Activated T-helper 2 cell treated with anti-CD3 and anti-CD28 coated beads, Interferon-gamma antibody, Interleukin-2, Interleukin-4, amounts not matched to agents 10 μg/mL and 5 μg/mL and 100 μg/mL, durations not matched to agents 14 hours and 24 hours and 36 hours (primary cell): Measurements from ENCODE around the gene CDH10. TPM values are rescaled to one million over a fixed set of nuclear protein-coding genes. Genes with fewer than 3 reads are reported as not detected.

Experiments
- DNase-seq: peaks from one replicate; pipeline ENCODE4 v3.0.0; 2021; ENCODE audit warnings: low spot score
- H3K27ac Mint-ChIP-seq: one replicate; pipeline ENCODE4 v1.8.0; 2021; ENCODE audit warnings: mixed read lengths
- H3K27me3 Mint-ChIP-seq: one replicate; pipeline ENCODE4 v1.8.0; 2021; ENCODE audit warnings: low read depth, mixed read lengths
- H3K36me3 Mint-ChIP-seq: one replicate; pipeline ENCODE4 v1.8.0; 2021; ENCODE audit warnings: low read depth, mixed read lengths
- H3K4me1 Mint-ChIP-seq: one replicate; pipeline ENCODE4 v1.8.0; 2021; ENCODE audit warnings: low read depth, mixed read lengths
- H3K4me3 Mint-ChIP-seq: one replicate; pipeline ENCODE4 v1.8.0; 2021; ENCODE audit warnings: low read depth, mild to moderate bottlenecking, moderate library complexity, mixed read lengths
- H3K9me3 Mint-ChIP-seq: one replicate; pipeline ENCODE4 v1.8.0; 2021; ENCODE audit warnings: mixed read lengths
- intact Hi-C: fragments of 100-400 bp; cut with micrococcal nuclease; formaldehyde crosslinking; loops from one replicate; pipeline ENCODE4 v1.15.1; 2023
- total RNA-seq: library from RNA; stranded (reverse); gene quantifications from 2 replicates; pipeline ENCODE4 v1.2.3, GENCODE V29; 2022

The CDH10 gene
- total RNA-seq, 1 donor from 2014 or later: not detected

- no peak for DNase-seq
- Mint-ChIP-seq H3K9me3 (peaks cover 22% of the 10 kb centered on the region), H3K27me3 (no peaks in the 10 kb centered on the region), H3K36me3 (no peaks in the 10 kb centered on the region), H3K4me3 (no peak overlapping the region), H3K27ac (no peak overlapping the region), H3K4me1 (no peaks in the 10 kb centered on the region)
- intact Hi-C loops: no loop called here
These were observed 139.5 kb downstream of the CDH10 start for GRCh38 chr5:24505258-24505657.

DNA sequence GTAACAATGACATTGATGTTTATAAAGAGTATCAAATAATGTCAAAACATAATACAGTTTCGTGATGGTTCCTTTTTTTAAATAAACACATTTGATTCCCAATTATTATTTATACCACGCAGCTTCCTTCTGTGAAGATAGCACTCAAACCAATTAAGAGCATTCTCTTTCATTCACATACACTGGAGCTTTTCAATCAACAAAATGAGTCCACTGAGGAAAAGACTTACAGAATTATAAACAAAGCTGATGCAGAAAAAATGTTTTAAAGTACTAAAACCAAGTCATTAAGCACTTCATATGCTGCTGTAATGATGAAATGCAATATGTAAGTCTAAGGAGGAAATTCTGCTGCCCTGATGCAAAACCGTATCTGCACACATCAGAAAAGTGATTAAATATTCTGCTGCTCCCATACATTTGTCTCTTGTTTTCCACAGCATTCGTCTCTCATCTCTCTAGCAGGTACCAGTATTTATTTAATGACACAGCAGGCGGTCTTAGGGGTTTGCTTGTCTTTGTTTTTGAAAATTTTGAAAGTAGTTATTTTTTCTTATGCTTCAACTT lies 147.1 kb downstream of the CDH10 start:
- no peaks in the 10 kb centered on the region for H3K27me3 Mint-ChIP-seq
- H3K4me1 Mint-ChIP-seq: no peaks in the 10 kb centered on the region
- no peak overlapping the region for H3K27ac Mint-ChIP-seq
- DNase-seq: no peak
- H3K4me3 Mint-ChIP-seq: no peak overlapping the region
- H3K36me3 Mint-ChIP-seq: no peaks in the 10 kb centered on the region
- peaks cover 33% of the 10 kb centered on the region for H3K9me3 Mint-ChIP-seq
- intact Hi-C loops: no loop called here

DNA sequence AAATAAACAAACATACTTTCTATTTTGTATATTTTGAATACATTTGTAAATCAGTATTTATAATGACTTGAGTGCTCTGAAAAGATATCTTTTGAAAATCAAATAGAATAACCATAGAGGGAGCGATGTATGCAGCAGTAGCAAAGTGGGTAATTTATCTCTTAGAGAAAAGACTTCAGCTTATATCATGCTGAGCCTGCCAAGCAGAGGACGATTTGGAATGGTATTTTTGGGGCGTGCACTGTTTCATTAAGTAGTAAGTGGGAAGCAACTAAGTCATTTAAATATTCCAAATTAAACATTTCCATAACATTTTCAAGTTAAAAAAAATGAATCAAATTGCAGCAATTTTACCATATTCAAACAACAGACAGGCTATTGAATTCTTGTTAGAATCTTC lies 147.6 kb downstream of the CDH10 start:
- intact Hi-C loops: no loop called here
- Mint-ChIP-seq H3K4me3 (no peak overlapping the region), H3K27ac (no peak overlapping the region), H3K36me3 (no peaks in the 10 kb centered on the region), H3K9me3 (peaks cover 39% of the 10 kb centered on the region), H3K27me3 (no peaks in the 10 kb centered on the region), H3K4me1 (no peaks in the 10 kb centered on the region)
- no peak for DNase-seq

DNA sequence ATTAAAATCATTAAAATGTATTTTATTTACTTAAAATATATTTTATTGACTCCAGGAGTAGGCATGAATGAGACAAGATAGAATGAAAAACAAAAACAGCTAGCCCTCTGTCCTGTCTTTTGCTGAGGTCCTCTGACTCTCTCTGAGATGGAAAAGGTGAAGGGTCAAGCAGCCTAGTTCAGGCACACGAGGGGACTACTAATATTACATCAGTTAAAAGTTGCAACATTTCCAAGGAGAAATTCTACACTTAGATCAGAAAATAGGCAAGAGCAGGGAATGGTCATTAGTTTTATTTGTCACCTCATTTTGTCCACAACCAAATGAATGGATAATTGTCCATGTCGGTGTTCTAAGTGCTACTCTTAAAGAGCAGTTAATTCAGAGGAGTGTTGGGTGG lies 148.5 kb downstream of the CDH10 start:
- Mint-ChIP-seq H3K9me3 (peaks cover 32% of the 10 kb centered on the region), H3K27me3 (no peaks in the 10 kb centered on the region), H3K27ac (no peak overlapping the region), H3K4me1 (no peaks in the 10 kb centered on the region), H3K36me3 (no peaks in the 10 kb centered on the region), H3K4me3 (no peak overlapping the region)
- no peak for DNase-seq
- intact Hi-C loops: no loop called here

DNA sequence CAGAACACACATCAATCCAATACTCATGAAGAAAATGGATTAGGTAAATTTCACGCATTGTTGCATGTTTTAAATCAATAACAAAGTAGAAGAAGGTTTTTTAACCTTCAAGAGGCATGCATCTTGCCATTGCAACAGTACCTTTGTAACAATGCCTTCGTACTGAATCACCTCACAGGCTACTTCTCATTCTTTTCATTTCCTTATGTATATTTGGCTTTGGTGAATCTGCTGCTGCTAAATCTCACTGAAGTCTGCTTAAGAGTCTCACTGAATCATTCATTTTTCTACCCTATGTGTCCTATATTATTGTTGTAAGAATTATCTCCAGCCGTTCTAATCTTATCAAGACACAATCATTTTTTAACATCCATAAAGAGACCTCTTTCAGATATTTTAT lies 152.5 kb downstream of the CDH10 start:
- no peaks in the 10 kb centered on the region for H3K4me1 Mint-ChIP-seq
- H3K9me3 Mint-ChIP-seq: peaks cover 30% of the 10 kb centered on the region
- H3K36me3 Mint-ChIP-seq: no peaks in the 10 kb centered on the region
- H3K27ac Mint-ChIP-seq: no peak overlapping the region
- H3K27me3 Mint-ChIP-seq: no peaks in the 10 kb centered on the region
- no peak for DNase-seq
- intact Hi-C loops: no loop called here
- no peak overlapping the region for H3K4me3 Mint-ChIP-seq

GRCh38 chr5:24491490-24491889 lies 153.3 kb downstream of the CDH10 start:
- H3K4me3 Mint-ChIP-seq: no peak overlapping the region
- no peak overlapping the region for H3K27ac Mint-ChIP-seq

GRCh38 chr5:24487368-24488229 lies 157.2 kb downstream of the CDH10 start:
- no peak for DNase-seq
- H3K27me3 Mint-ChIP-seq: no peaks in the 10 kb centered on the region
- H3K4me3 Mint-ChIP-seq: no peak overlapping the region
- H3K9me3 Mint-ChIP-seq: peaks cover 17% of the 10 kb centered on the region
- H3K36me3 Mint-ChIP-seq: no peaks in the 10 kb centered on the region
- no peak overlapping the region for H3K27ac Mint-ChIP-seq
- no peaks in the 10 kb centered on the region for H3K4me1 Mint-ChIP-seq
- intact Hi-C loops: no loop called here

More at GRCh38 chr5:24491490-24491889, 153.3 kb downstream of the CDH10 start:
- DNase-seq: no peak
- Mint-ChIP-seq H3K27me3 (no peaks in the 10 kb centered on the region), H3K4me1 (no peaks in the 10 kb centered on the region), H3K9me3 (peaks cover 24% of the 10 kb centered on the region), H3K36me3 (no peaks in the 10 kb centered on the region)
- intact Hi-C loops: no loop called here

DNA sequence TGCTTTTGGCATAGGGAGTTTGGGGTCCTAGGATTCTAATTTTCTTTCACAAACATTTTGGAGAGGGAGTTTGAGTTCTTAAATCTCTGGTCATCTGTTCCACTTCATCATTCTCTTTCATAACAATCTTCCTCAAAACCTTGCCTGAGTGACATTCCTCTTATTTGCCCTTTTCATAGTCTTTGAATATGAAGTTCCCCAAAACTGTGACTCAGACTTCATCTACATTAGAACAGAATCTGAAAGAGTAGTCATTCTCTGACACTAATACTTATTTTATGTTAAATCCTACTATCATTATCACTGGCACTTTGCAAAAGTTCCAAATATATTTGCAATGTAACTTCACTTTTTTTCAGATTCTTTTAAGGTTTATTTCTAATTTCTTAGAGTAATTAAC lies 163.8 kb downstream of the CDH10 start:
- DNase-seq: no peak
- peaks cover 15% of the 10 kb centered on the region for H3K9me3 Mint-ChIP-seq
- no peak overlapping the region for H3K27ac Mint-ChIP-seq
- no peak overlapping the region for H3K4me3 Mint-ChIP-seq
- intact Hi-C loops: no loop called here
- no peaks in the 10 kb centered on the region for H3K4me1 Mint-ChIP-seq
- no peaks in the 10 kb centered on the region for H3K36me3 Mint-ChIP-seq
- H3K27me3 Mint-ChIP-seq: no peaks in the 10 kb centered on the region

DNA sequence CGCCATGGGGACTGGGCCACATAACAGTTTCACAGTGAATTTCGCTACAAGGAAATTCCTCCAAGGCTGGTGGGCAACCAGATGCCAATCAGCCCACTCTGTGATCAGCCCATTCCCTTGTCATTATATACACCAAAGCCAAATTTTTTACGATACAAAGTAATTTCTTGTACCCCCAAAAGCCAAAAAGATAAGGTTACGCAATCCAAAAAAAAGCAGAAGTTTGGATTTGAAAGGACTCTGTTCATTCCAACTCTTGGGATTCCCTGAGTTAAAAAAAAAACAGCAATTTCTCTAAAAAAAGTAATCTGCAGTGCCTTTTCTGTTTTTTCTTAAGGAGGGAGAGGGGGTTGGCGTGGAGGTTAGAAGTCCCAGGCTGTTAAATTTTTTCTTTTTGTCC lies 166.8 kb downstream of the CDH10 start:
- intact Hi-C loops: no loop called here
- DNase-seq: no peak
- peaks cover 33% of the 10 kb centered on the region for H3K9me3 Mint-ChIP-seq
- no peaks in the 10 kb centered on the region for H3K27me3 Mint-ChIP-seq
- no peak overlapping the region for H3K27ac Mint-ChIP-seq
- no peak overlapping the region for H3K4me3 Mint-ChIP-seq
- no peaks in the 10 kb centered on the region for H3K4me1 Mint-ChIP-seq
- no peaks in the 10 kb centered on the region for H3K36me3 Mint-ChIP-seq

DNA sequence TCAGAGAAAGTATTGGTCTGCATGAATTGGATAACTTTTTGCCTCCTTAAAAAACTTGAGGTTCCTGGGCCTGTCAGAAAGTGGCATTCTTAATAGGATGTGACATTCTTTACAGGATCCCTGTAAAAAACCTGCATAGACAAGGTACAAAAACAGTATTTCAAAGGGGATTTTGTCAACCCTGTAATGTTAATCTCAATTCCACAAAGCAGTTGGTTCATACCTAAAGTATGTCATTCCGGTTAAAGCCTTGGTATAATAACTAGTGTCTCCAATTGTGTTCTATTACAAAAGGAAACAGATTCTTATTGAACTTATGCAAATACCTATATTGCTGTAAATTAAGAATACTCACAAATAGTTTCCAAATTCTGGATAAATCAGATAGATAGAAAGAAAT lies 169.7 kb downstream of the CDH10 start:
- Mint-ChIP-seq H3K4me1 (no peaks in the 10 kb centered on the region), H3K9me3 (peaks cover 46% of the 10 kb centered on the region), H3K4me3 (no peak overlapping the region), H3K36me3 (no peaks in the 10 kb centered on the region), H3K27ac (no peak overlapping the region), H3K27me3 (no peaks in the 10 kb centered on the region)
- no peak for DNase-seq
- intact Hi-C loops: no loop called here

DNA sequence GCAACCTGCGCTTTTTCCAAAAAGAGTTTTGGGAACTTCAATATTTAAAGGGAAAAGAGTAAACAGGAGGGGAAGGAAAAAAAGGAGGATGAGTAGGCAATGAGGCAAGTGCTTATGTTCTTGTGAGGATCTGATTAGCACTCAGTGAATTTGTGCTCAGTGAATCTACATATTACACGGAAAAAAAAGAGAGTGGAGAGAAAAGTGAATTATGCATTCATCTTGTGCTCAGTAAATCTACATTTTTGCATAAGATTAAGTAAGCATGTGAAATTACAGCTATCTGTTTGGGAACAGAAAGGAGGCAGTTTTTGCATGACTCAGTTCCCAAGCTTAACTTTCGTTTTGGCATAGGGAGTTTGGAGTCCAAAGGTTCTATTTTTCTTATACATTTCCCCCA lies 170.1 kb downstream of the CDH10 start:
- Mint-ChIP-seq H3K4me3 (no peak overlapping the region), H3K27ac (no peak overlapping the region), H3K27me3 (no peaks in the 10 kb centered on the region), H3K4me1 (no peaks in the 10 kb centered on the region), H3K36me3 (no peaks in the 10 kb centered on the region), H3K9me3 (peaks cover 49% of the 10 kb centered on the region)
- intact Hi-C loops: no loop called here
- DNase-seq: no peak

- intact Hi-C loops: no loop called here
- Mint-ChIP-seq H3K27ac (no peak overlapping the region), H3K4me3 (no peak overlapping the region), H3K27me3 (no peaks in the 10 kb centered on the region), H3K4me1 (no peaks in the 10 kb centered on the region), H3K36me3 (no peaks in the 10 kb centered on the region), H3K9me3 (peaks cover 52% of the 10 kb centered on the region)
- no peak for DNase-seq
These were observed 172.3 kb downstream of the CDH10 start for GRCh38 chr5:24472518-24472917.

DNA sequence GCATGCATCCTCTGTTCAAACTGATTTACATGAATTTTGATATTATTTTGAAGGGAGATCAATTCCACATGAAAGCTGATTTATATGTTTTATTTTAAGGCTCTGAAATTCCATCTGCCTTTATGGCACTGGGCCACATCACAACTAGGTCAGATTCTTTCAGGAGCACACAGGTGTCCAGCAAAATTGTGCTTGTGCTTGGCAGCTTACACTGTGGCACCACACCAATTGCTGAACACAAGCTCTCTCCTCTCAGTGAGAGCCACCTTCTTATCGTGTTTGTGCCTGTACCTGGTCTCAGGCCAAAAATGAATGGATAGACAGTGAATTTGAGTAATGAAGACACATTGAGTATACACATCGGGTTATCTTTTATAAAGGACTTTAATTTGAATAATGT lies 200.4 kb downstream of the CDH10 start:
- peaks cover 53% of the 10 kb centered on the region for H3K9me3 Mint-ChIP-seq
- intact Hi-C loops: no loop called here
- DNase-seq: no peak

More for the DNA sequence above, 200.4 kb downstream of the CDH10 start:
- Mint-ChIP-seq H3K4me1 (no peaks in the 10 kb centered on the region), H3K36me3 (no peaks in the 10 kb centered on the region), H3K27ac (no peak overlapping the region), H3K27me3 (no peaks in the 10 kb centered on the region), H3K4me3 (no peak overlapping the region)
